Testis (tissue), 3 donors: Measurements from ENCODE around the gene NTMT1. TPM values are rescaled to one million over a fixed set of nuclear protein-coding genes. Genes with fewer than 3 reads are reported as not detected.

Experiments
- DNase-seq: peaks from one replicate; pipeline ENCODE4 v3.0.0-alpha.2; 2019
- H3K27ac ChIP-seq, 2 donors: fragments of 200-600 bp; sonication (generic); one replicate each; pipeline ENCODE4 v1.5.1; 2019
- H3K27me3 ChIP-seq: fragments of 200-600 bp; sonication (generic); one replicate; pipeline ENCODE4 v1.5.1; 2019
- H3K36me3 ChIP-seq: fragments of 200-600 bp; sonication (generic); one replicate; pipeline ENCODE4 v1.5.1; 2017; ENCODE audit warnings: low read depth; ENCODE audit errors: missing control alignments
- H3K4me1 ChIP-seq: fragments of 200-600 bp; sonication (generic); one replicate; pipeline ENCODE4 v1.5.1; 2019
- H3K4me3 ChIP-seq, 2 donors: fragments of 200-600 bp; sonication (generic); one replicate each; pipeline ENCODE4 v1.5.1; 2017 to 2019
- H3K9me3 ChIP-seq: fragments of 200-600 bp; sonication (generic); one replicate; pipeline ENCODE4 v1.5.1; 2017
- CTCF ChIP-seq, 3 experiments: fragments of 450-650 bp in 2 of 3; fragments of 200-600 bp in 1 of 3; sonication (generic) in 1 of 3; IDR thresholded peaks; one replicate each; pipeline ENCODE4 v1.5.1; 2016 to 2019; ENCODE audit warnings: antibody characterized with exemption in 3 of 3, mild to moderate bottlenecking in 2 of 3, moderate library complexity in 1 of 3
- POLR2A ChIP-seq: fragments of 450-650 bp; IDR thresholded peaks from one replicate; pipeline ENCODE4 v1.6.1; 2017; ENCODE audit warnings: antibody characterized with exemption, mild to moderate bottlenecking, moderate library complexity
- WGBS, 2 donors: methylation state at CpG; one replicate each; pipeline ENCODE4 v1.1.5; 2018; 5-methylcytosine and 5-hydroxymethylcytosine counted together
- intact Hi-C: fragments of 100-400 bp; cut with DNase I; formaldehyde crosslinking; loops from one replicate; pipeline ENCODE4 v1.15.1; 2023; ENCODE audit warnings: low total_unique reads
- polyA plus RNA-seq: library from polyadenylated mRNA; stranded (reverse); fragments of 350-450 nt; fragmentation: Illumina TruSeq; extraction: RNeasy Lipid Tissue Mini Kit (QIAGEN cat#74804); gene quantifications from one replicate; pipeline ENCODE4 v1.2.3, GENCODE V29; 2014; ENCODE audit warnings: low read depth, low replicate concordance; ENCODE audit not compliant: insufficient read depth
- total RNA-seq, 2 donors: library from RNA; depleted of rRNA; stranded (reverse); fragments of >200 nt; gene quantifications; one replicate each; pipeline ENCODE4 v1.2.3, GENCODE V29; 2016

Gene NTMT1
- total and polyA plus RNA-seq, 3 donors from 2014 or later: 71.8 to 189 (median 82.6) TPM

DNA sequence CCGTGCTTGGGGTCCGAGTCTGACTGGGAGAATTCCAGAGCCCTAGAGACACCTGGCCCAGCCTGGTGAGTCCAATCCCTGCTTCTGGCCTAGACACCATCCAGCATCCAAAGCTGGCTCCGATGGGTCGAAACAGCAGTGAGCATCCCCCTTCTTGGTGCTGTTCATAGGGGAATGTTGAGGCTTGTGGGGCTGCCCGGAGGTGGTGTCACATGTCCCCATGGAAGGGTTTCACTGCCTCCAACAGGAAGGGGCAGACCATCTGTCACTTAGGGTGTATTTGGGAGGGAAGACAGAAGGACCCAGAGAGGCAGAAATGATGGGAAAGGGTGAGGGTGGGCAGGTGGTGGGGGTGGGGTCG lies 19.0 kb upstream of the NTMT1 start:
- H3K9me3 ChIP-seq: no peaks in the 10 kb centered on the region
- intact Hi-C loops: loop anchor here (5.0 to 10.0 kb wide), 3 partner anchors 112 to 470 kb away; partner anchors contain the start of gene IER5L
- 67 to 83% methylated on average over 5 to 6 of the region's 6 CpGs for WGBS, 2 donors
- no peak for DNase-seq
- H3K4me1 ChIP-seq: peaks cover 31% of the 10 kb centered on the region
- H3K4me3 ChIP-seq: no peak overlapping the region
- no peaks in the 10 kb centered on the region for H3K36me3 ChIP-seq
- TF ChIP-seq POLR2A (no peak), CTCF (IDR thresholded peaks at IDR 0.05) (no peak)
- H3K27me3 ChIP-seq: no peaks in the 10 kb centered on the region
- peak overlapping the region; percentile 65 to 93 for H3K27ac ChIP-seq

GRCh38 chr9:129608561-129609481 lies 17.1 kb upstream of the NTMT1 start:
- peak overlapping the region; percentile 82 to 93 for H3K27ac ChIP-seq
- TF ChIP-seq CTCF (IDR thresholded peaks at IDR 0.05) (no peak), POLR2A (no peak)
- DNase-seq: no peak
- H3K9me3 ChIP-seq: no peaks in the 10 kb centered on the region
- peaks cover 31% of the 10 kb centered on the region for H3K4me1 ChIP-seq
- WGBS, 2 donors: 60 to 63% methylated on average over 12 to 27 of the region's 27 CpGs
- no peaks in the 10 kb centered on the region for H3K27me3 ChIP-seq
- H3K36me3 ChIP-seq: no peaks in the 10 kb centered on the region
- no peak overlapping the region for H3K4me3 ChIP-seq
- intact Hi-C loops: loop anchor here (5.0 to 10.0 kb wide), 3 partner anchors 114 to 472 kb away; partner anchors contain the start of gene IER5L

DNA sequence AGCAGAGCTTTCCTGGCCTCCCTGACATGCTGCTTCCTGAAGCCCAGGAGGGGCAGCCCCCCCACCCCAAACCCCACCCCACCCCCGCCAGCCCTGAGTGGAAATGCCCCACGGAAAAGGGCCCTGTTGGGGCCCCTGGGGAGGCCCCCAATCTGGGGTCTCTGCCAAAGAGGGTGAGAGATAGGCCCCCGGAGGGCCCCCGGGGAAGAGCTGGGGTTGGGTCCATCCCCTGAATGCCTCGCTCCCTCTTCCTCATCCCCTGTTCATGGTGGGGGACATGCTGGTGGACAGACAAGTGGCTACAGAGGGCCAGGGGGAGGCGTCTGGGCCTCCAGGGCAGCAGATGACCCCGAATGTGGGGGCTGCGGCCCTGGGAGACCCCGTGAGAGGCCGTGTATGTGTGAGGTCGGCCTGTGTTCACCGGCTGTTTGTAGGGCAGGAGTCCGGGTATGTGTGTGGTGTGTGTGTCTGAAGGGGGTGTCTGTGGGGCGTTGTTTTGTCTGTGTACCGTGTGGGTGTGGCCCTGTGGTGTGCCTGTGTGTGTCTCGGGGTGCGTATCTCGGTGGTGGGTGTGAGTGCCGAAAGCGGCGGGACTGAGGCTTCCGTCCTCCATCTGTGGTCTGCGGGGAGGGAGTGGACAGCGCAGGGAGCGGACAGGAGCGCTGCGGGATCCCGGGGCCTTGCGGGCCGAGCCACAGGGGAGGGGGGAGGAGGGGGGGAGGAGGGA lies 16.3 kb upstream of the NTMT1 start:
- peak; percentile 59 for DNase-seq
- Histone ChIP-seq H3K36me3 (no peaks in the 10 kb centered on the region), H3K9me3 (no peaks in the 10 kb centered on the region), H3K27ac (peak overlapping the region; percentile 82 to 93), H3K27me3 (no peaks in the 10 kb centered on the region), H3K4me3 (peak overlapping the region; percentile 63 to 66), H3K4me1 (peaks cover 31% of the 10 kb centered on the region)
- 3 to 8% methylated on average over 16 to 29 of the region's 30 CpGs for WGBS, 2 donors
- TF ChIP-seq POLR2A (no peak), CTCF (IDR thresholded peaks at IDR 0.05) (no peak)
- intact Hi-C loops: loop anchor here (5.0 to 10.0 kb wide), 3 partner anchors 115 to 472 kb away; partner anchors contain the start of gene IER5L

DNA sequence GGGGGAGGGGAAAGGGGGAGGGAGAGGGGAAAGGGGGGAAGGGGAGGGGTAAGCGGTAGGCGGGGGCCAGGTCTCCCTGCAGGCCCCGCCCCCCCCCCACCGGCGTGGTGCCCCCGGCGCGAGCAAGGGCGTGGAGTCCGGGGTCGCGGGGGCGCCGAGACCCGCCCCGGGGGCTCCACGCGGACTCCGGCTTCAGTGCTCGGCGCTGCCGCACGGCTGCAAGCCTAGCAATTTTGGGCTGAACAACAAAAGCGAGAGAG lies 15.8 kb upstream of the NTMT1 start:
- H3K4me1 ChIP-seq: peaks cover 31% of the 10 kb centered on the region
- H3K9me3 ChIP-seq: no peaks in the 10 kb centered on the region
- peak overlapping the region; percentile 82 to 93 for H3K27ac ChIP-seq
- peak overlapping the region; percentile 63 to 66 for H3K4me3 ChIP-seq
- intact Hi-C loops: no loop called here
- no peaks in the 10 kb centered on the region for H3K36me3 ChIP-seq
- 1% methylated on average over 19 to 24 of the region's 24 CpGs for WGBS, 2 donors
- DNase-seq: no peak
- no peak for TF ChIP-seq POLR2A
- H3K27me3 ChIP-seq: no peaks in the 10 kb centered on the region
